Hematopoietic multipotent progenitor cell treated with erythropoietin and hydrocortisone succinate and interleukin-3 and kit ligand, for 8 days (in vitro differentiated cells): ENCODE measurements around the gene ADAM10.
"Not testable (repeated sequence)": the region's sequence is repeated elsewhere in the genome, so short reads cannot be mapped to it uniquely, and the experiment has no call there.

Source experiments
- DNase-seq: peaks from one replicate; pipeline ENCODE4 v3.0.0-alpha.2; 2015

Gene ADAM10

DNA sequence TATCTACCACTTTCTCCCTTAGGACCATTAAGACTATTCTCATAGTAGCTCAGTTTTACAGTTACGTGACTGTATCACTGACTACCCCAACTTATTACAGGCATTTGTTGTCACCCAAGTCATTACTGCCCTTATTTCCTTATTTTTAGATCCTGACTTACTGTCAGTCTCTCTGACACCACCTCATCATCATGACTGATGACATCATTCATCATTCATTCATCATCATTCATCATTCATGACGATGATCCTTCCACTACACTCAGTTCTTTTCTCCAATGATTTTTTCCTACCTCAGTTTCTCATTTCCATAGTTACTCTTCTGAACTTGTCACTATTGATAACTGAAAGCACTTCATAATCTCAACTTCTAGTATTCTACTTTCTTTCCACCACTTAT, 83.8 kb downstream of the ADAM10 start:
- DNase-seq = no peak

DNA sequence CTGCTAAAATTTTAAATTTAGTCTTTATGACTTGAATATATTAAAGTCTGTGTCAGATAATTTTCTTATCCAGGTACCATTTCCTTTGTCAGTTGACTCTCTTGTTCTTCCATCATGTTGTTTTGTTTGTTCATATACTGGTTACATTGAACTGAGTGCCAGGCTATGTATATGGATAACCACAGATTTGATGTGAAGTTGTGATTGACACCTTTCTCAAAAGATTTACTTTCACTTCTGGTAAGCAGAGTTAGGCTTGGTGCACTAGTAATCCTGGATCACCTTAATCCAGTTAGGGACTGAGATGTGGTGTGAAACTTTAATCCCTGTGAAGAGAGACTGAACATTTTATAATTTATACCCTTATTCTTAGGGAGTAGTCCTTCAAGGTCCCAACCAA, 99.4 kb downstream of the ADAM10 start:
- DNase-seq = no peak

DNA sequence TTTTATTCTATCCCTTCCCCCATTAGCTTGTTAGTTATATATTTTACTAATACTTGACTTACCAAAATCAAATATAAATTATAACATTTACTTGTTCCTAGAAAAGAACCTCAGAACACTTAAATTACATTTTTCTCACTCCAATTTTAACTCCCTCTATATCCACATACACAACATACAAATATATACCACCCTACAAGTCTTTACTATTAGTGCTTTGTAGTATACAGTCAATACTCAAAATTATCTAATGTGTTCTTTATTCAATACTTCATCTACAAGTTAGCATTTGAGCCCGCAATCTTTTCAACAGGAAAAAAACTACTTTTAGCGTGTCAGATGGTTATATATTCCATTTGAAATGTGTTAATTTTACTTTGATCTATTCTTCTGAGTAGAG, 100.3 kb downstream of the ADAM10 start:
- no peak for DNase-seq

DNA sequence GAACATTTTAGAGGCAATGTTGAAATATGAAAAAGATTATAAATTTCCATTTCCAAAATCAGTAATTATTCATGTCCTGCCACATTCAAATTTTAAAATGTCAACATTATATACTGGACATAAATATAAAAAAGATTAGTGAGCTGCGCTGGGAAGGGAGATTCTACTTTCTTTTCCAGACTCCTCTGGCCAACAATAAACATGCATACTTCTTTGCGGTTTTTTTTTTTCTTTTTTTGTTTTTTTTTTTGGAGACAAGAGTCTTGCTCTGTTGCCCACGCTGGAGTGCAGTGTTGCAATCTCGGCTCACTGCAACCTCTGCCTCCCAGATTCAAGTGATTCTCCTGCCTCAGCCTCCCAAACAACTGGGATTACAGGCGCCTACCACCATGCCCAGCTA, 105.5 kb downstream of the ADAM10 start:
- DNase-seq = no peak

DNA sequence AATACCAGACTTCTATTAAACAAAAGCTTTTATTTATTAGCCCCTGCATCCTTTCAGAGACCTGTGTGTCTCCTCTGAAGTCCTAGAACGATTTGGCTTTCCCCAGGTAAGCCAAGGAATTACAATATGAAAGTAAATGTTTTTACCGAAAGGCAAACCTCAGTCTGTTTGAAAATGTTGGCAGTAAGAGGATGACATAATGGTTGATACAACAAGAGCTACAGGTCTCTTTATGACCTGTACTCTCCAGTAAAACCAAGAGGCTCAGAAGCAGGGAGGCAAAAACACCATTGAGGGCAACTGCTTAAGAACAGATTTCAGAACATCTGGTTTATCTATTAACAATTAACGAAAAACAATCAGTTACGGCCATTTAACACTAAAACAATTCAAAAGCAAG, 107.8 kb downstream of the ADAM10 start:
- no peak for DNase-seq

DNA sequence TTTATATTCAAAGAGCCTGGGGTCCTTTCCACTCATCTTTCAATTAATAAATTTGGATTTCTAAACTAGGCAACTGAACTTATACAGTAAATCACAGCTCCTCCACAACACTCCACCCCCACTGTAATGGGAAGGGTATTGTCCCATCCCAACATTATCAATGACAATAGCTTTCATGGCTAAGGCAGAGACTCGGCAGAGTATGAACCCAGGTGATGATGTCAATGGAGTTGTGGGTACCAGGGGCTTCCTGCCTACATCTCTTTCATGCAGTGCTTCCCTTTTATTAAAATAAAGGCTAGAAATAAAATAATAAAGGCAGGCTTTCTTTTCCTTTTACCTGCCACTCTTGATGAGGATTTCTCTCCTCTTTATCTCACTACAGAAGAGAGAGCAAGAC, 109.5 kb downstream of the ADAM10 start:
- no peak for DNase-seq

DNA sequence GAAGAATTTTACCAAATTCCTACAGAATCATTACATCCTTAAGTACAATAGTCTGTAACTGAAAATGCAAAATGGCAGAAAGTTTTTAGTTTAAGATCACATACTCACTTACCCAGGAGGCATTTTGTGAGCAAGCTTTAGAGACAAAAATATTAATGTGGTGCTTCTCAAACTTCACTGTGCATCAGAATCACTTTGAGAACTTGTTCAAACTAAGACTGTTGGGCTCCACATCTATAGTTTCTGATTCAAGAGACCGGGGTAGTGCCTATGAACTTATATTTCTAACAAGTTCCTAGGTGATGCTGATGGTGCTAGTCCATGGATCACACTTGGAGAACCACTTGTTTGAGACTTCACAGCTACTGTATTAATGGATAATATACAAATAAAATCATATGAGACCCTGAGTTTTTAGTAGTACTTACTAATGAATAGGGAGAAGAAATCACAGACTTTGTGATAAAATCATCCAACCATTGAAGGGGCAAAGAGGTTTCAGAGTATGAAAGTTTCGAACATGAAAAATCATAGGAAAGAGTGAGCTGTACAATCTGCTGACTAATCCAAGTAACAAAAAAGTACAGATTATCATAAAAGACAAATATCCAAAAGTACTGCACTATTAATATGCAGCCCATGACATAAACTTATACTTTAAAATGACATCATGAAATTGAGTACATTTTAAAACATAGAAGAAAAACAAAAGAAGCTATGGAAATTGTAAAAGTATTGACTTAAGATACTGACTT, 110.3 kb downstream of the ADAM10 start:
- DNase-seq = no peak

DNA sequence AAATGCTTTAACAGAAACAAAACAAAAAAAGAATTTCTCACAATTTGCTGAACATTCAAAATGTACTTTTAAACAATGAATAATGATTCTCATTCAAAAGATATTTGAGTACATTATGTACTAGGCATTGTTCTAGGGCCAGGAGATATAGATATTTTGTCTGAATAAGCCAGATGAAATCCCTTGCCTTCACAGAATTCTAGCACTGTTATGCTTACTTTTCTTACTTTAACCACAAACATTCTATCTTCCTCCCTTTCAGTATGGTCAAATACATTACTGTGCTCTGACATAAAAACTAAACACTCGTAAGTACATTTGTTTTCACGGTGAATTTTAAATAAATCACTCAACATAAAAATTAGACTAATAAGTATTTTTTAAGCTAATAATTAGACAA, 116.7 kb downstream of the ADAM10 start:
- DNase-seq = no peak

DNA sequence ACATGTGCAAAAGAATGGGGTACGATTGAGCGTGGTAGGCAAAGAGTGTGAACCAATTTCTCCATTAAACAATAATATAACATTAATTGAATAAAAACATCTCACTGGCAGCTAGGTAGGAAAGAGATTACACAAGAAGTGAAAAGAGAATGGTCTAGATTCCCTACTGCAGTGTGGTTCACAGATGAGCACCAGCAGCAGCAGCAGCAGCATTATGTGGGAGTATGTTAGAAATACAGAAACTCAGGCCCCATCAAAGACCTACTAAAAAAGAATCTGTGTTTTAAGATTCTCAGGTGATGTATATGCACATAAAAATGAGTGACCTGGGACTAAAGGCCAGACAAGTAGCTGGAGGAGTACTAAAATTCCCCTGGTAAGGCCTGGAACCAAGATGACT, 118.2 kb downstream of the ADAM10 start:
- DNase-seq = no peak

DNA sequence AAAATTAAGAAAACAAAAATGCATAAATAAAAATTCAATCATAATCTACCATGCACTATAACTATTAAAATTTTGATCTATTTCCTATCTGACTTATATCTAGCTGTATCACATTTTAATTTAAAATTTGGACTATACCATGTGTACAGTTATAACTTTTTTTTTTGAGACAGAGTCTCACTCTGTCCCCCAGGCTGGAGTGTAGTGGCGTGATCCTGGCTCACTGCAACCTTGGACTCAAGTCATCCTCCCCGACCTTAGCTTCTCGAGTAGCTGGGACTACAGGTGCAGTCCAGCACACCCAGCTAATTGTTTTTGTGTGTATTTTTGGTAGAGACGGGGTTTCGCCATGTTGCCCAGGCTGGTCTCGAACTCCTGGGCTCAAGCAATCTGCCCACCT, 119.9 kb downstream of the ADAM10 start:
- DNase-seq = peak; percentile 9

DNA sequence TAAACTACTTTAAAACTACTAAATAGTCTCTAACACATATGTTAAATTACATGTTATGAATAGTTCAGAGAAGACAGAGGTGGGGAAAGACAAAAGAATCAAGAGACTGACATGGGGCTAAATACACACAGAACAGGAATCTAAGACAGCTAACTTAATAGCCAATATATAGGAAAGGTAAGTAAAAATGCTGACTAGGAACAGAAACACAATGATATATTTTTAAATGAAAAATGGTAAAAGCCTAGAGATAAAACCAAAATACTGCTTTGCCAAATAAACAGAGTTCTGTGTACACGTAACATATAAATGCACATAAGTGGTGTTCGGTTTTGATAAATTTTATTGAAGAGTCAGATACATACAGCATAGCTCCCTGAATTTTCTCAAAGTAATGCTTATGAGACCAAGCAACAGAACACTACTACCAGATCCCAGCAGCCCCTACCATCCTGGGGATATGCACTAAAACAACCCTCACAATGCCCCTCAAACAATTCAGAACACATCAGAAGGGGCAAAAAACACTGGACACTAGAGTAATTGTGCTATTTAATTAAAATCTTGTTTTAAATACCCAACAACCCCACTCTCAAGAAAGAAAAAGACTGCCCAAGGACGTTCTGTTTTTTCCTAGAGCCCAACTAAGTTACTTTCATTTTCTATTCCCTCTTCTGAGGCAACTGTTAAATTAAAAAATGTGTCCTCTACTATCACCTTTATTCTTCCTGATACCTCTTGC, 121.1 kb downstream of the ADAM10 start:
- peak; percentile 27 for DNase-seq

DNA sequence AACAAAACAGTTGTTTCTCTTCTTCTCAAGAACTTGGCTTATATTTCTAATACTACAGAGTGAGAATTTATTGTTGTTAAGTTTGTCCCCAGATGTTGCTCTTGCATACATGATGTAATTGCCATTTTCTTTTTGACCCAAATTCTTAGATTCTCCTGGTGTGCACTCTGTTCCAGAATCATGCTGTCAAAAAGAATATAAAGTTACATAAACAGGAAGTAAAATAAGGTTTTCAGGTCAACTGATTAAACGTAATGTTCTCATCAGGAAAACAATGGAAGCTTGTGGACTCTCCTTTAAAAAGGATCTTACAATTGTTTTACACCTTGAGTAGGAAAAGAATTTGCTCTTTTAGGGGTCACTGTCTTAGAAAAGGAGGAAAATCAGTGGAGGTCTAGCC, 121.8 kb downstream of the ADAM10 start:
- DNase-seq = no peak

DNA sequence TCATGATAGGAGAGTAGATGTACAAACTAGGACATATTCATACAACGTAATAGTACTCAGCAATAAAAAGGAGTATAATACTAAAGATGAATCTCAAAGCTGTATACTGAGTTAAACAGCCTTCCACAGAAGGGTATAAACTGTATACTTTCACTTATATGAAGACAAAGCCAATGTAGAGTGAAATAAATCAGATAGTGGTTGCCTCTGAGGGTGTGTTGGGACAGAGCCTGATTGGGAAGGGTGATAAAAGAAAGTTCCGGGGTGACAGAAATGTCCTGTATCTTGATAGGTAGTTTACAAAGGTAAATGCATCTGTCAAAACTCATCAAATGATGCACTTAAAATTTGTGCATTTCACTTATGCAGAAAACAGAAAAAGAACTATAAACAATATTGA, 122.5 kb downstream of the ADAM10 start:
- no peak for DNase-seq

DNA sequence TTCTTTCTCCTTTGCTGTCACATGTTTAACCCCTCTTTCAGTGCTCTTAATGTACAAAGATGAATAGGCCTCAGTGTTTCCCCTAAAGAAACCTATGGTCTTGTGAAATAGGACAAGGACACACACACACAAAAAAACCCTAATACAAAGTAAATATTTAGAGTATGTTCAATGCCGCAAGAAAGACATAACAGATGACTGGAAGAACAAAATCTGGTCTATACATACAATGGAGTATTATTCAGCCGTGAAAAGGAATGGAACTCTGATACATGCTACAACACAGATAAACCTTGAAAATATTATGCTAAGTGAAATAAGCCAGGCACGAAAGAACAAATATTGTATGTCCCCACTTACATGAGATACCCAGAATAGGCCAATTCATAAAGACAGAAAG, 123.1 kb downstream of the ADAM10 start:
- no peak for DNase-seq

DNA sequence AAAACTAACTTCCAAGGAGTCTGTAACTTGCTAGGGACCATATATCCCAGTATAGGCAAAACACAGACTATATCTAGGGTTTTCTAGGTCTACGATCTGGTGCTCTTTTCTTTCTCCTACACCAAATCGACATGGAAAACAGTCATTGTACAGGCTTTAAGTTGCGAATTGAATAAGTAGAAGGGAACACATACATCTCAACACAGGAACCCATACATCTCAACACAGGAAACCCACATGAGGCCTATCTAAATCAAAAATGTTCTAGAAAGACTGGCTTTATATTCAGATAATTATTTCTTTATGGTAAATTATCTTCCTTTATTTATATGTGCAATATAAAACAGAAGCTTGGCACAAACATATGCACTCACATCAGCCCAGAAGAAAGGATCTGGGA, 126.6 kb downstream of the ADAM10 start:
- DNase-seq = no peak

DNA sequence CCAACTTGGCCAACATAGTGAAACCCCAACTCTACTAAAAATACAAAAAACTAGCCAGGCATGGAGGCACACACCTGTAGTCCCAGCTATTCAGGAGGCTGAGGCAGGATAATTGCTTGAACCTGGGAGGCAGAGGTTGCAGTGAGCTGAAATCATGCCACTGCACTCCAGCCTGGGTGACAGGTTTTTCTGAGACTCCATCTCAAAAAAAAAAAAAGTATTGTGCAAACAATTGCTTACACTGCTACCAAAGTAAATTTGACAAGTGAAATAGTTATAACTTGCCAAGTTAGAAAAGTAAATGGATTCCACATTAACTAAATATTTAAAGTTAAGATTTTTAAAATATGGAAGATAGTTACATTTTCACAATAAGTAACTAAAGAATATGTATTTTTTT, 129.2 kb downstream of the ADAM10 start:
- not testable (repeated sequence) for DNase-seq

DNA sequence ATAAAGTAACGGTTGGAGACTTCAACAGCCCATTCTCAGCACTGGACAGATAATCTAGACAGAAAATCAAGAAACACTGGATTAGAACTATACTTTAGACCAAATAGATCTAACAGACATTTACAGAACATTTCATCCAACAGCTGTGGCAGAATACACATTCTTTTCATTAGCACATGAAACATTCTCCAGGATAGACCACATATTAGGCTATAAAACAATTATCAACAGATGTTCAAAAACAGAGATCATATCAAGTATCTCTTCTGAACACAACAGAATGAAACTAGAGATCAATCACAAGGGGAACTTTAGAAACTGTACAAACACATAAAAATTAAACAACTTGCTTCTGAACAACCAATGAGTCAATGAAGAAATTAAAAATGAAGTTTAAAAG, 133.3 kb downstream of the ADAM10 start:
- no peak for DNase-seq

DNA sequence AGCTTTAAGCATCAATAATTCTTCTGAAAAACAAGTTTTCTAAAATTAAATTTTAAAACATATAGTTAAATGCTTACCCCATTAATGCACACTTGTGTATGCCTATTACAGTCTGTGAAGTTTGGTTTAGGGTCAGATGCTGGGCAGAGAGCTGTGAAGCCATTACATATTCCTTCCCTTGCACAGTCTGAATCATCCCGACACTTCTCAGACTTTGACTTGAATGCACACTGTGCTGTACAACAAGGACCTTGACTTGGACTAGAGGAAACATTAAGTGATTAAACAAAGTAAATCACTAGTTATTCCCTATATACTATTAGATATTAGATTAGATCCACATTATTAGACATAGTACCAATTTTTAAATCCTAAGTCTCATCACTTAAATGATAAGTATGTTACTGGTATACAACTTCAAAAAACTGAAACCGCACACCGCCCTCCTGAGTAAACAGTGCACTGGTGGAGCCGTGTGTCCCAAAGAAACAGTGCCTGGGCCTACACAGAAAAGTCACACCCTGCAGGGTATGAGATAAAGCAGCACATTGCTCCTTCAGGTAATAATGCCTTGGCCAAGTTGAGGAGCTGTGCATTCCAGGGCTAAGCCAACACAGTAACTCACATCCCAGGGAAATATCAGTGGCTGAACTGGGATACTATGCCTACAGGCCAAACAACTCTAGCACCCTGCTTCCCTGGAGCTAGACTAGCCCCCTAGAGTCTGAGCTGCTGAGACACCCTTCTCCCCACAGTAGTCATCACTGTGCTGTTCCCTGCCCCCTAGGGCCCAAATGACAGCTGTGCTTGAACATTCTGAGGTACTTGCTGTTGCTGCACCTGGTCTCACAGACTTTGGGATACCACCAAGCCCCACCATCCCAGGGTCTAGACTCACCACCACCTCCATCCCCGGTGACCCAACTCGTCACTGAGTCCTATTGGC, 137.5 kb downstream of the ADAM10 start:
- no peak for DNase-seq

DNA sequence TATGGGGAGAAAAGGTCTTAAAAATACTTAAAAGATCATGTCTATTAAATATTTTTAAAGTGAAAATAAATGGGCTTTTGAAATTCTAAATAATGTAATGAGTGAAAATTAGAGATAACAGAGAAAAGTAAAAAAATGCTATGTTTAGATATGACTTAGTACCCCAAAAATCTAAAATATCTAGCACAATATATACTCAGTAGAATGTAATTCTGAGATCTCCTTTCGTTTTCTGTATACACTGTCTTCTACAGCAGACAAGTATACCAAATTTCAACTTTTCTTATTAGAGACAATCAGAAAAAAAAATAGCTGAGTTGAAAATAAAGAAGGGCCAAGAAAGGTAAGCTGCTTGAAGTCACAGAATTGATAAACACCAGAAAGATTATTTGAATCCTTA, 140.8 kb downstream of the ADAM10 start:
- no peak for DNase-seq

DNA sequence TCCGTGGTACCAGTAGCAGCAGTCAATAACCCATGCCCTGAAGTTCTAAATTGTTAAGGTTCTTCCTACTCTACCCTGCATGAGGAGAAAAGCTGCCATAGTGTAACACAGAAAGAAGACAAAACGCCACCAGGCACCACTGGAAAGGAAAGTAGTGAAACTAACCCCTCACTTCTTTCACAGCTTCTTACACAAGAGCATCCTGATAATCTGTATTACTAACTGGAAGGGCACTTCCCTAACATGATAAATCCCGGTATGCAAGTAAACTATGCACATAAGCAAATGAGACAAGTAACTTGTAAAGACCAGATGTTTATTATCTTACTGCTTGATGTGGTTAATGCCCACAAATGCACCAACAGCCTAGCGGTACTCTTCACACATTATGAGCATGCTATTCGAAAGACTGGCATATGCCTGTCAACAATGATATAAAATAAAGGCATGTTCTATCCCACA, 141.3 kb downstream of the ADAM10 start:
- peak; percentile 47 for DNase-seq

DNA sequence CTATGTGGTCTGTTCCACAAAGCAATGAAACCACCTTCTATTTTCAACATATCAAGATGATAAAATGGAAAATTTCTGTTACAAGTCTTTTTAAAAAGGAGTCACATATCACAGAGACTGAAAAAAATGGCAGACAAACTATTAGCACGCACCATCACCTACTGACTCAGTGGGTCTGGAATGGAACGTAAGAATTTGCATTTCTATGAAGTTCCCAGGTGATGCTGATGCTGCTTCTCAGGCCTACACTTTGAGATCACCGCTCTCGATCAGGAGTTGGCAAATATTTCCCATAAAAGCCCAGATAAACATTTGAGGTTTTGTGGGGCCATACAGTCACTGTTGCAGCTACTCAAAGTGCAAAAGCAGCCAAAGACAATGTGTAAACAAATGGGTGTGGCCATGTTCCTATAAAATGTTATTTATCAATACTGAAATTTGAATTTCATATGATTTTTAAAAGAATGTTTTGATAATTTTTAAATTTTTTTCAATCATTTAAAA, 142.9 kb downstream of the ADAM10 start:
- no peak for DNase-seq

DNA sequence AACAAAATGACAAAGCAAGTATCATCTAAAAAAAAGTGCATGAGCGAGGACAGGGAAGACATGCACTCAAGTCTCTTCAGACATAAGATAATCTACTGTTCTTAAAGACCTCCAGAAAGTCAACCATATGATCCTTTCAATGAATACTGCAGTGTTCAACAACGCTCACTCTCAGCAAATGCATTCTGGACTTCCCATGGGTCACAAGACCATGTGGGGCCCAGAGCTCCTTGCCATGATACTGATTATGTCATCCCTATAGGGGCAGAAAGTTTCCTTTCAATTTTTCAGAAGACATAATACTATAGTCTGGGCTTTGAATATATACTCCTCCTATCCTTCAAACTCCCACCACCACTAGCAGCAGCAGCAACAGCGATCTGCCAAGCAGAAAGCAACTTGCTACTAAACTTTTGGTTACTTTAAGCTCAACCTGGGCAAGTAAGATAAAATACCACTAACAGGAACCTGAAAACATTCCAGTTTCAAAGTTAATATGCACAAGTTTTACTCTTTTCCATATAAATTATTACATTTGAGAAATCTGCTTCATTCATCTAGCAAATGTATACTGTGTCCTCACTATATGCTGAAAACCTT, 143.5 kb downstream of the ADAM10 start:
- DNase-seq = no peak

DNA sequence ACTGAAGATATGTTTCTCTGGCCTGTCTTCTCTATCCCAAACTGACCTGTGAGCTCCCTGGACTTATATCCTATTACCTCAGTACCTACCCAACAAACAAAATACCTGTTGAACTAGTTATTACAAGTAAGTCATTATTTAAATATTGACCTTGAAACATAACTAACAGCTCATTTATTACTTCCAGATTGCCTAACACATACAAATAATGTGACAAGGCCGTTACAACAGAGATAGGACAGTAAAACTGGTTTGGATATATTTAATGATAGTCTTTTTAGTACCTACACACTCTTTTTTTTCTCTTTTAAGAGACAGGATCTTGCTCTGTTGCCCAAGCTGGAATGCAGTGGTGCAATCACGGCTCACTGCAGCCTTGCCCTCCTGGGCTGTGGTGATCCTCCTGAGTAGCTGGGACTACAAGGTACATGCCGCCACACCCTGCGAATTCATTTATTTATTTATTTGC, 145.0 kb downstream of the ADAM10 start:
- no peak for DNase-seq
